Measurements from ENCODE around the gene LTB4R2.
"Not testable (repeated sequence)": the region's sequence is repeated elsewhere in the genome, so short reads cannot be mapped to it uniquely, and the experiment has no call there.

Gene LTB4R2

DNA sequence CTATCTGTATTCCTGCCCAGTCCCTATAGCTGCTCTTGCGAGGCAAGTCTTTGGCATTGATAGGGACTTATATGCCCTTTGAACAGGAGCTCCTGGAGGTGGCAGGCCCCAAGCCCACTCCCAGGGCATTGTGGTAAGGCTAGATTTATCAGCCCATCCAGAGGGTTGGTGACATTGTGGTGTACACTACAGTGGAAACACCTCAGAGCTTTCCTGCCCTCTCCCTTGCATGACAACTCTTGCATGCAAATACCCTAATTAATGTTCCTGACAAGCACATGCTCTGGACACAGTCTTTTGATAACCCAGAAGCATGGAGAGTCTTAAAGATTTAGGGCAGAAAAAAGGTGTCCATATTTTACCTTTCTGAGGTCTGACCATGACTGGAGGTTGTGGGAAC lies 30.7 kb downstream of the LTB4R2 start:
- no peak for DNase-seq

DNA sequence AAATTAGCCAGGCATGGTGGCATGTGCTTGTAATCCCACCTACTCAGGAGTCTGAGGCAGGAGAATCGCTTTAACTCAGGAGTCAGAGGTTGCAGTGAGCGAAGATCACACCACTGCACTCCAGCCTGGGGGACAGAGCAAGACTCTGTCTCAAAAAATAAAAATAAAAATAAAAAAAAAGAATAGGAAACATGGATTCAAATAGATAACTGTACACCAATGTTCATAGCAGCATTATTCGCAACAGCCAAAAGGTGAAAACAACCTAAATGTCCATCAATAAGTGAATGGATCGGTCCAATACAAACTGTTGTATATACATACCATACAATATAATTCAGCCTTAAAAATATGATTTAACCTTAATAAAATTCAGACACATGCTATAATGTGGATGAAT lies 32.9 kb downstream of the LTB4R2 start:
- no peak for DNase-seq

GRCh38 chr14:24343795-24344660 lies 34.1 kb downstream of the LTB4R2 start:
- DNase-seq, result no peak

- DNase-seq, result no peak
Observed at GRCh38 chr14:24347134-24347533, 37.2 kb downstream of the LTB4R2 start.

- no peak for DNase-seq
Observed at GRCh38 chr14:24348186-24348585, 38.2 kb downstream of the LTB4R2 start.

DNA sequence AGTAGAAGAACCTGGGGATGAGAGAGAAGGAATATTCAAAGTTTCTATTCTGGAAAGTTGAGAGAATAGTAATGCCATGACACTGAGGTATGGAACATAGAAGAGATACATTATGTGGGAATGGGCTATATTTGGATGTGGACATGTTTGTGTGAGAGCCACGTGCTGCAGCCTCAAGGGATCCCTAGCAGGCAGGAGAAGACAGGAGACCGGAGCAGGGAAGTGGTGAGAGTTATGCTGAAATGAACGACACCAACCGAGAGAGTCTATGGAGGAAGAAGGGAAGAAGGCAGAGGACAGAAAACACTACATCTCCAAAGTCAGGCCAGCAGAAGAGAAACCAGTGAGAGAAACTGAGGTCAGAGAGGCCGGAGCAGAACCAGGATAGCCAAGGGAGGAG lies 39.8 kb downstream of the LTB4R2 start:
- no peak for DNase-seq

- no peak for DNase-seq
Observed at GRCh38 chr14:24351517-24351916, 41.6 kb downstream of the LTB4R2 start.

GRCh38 chr14:24353559-24354481 lies 43.9 kb downstream of the LTB4R2 start:
- peak; percentile 61 for DNase-seq

DNA sequence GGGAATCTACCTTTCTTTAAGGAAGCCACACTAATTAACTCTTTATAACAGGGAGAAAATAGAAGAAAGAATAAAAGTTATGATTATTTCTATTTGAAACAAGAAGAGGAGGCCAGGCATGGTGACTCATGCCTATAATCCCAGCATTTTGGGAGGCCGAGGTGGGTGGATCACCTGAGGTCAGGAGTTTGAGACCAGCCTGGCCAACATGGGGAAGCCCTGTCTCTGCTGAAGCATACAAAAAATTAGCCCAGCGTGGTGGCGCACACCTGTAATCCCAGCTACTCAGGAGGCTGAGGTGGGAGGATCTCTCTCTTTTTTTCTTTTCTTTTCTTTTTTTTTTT lies 44.5 kb downstream of the LTB4R2 start:
- not testable (repeated sequence) for DNase-seq

DNA sequence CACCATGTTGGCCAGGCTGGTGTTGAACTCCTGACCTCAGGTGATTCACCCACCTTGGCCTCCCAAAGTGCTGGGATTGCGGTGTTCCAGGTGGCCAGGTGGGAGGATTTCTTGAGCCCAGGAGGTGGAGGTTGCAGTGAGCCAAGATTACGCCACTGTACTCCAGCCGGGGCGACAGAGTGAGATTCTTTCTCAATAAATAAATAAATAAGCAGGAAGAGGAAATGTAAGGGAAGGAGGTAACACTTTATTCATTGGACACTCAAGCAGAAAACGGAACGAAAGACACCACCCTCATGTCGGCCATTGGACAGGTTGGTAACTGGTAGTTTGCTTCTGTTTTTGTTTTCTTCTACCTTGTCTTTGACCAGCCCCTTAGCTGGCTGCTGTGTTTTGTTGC lies 45.1 kb downstream of the LTB4R2 start:
- no peak for DNase-seq

DNA sequence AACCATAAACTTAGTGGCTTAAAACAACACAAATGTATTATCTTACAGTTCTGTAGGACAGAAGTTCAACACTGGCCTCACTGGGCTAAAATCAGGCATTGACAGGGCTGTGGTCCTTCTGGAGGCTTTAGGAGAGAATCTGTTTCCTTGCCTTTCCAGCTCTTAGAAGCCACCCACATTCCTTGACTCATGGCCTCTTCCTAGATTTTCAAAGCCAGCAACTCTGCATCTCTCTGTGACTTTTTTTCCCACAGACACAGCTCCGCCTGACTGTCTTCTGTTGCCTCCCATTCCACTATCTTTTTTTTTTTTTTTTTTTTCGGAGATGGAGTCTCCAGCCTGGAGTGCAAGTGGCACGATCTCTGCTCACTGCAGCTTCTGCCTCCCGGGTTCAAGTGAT lies 46.3 kb downstream of the LTB4R2 start:
- DNase-seq, result no peak

DNA sequence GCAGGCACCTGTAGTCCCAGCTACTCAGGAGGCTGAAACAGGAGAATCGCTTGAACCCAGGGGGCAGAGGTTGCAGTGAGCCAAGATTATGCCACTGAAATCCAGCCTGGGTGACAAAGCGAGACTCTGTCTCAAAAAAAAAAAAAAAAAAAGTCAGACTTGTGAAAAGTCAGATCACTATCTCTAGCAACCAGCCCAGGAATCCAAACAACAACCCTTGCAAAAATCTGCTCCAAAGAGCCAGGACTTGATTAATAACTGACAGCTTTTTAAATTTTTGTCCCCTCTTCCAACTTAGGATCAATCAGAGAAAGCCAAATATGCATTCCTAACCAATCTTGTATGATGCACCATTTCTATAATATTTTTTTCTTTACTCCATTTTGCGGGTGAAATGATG lies 50.3 kb downstream of the LTB4R2 start:
- DNase-seq, result no peak

GRCh38 chr14:24361326-24361725 lies 51.4 kb downstream of the LTB4R2 start:
- DNase-seq, result no peak

Data from fibroblast of skin of abdomen (primary cell).